ENCODE data around the gene KLF12.

The KLF12 gene

DNA sequence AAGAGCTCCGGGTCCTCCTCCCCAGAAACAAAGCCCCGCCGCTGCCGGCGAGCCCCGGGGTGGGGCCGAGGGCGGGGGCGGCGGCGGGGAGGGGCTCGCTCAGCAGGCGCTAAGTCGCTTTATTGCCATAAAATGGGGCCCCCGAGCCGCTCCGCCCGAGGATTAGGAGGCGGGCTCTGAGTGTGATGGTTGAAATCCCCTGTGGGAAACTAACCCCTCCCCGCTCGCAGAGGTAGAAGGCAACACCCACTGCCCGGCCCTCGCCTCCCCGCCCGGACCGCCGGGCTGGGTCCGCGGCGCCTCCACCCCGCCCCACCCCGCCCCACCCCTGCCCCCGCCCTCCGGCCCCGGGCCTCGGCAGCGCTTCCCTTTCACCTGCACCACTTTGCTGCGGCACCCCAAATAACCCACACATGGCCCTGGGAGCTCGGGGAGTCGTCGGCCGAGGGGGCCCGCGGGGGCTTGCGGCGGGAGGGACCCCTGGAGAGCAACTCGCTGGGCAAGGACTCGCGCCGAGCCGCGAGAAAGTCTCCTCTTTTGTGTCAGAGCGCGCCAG, at the start of gene KLF12:
KLF12 (minus strand) TSS at position 184 of the 556 bp plus-strand sequence.
- DNase-seq: peak; percentile 95

- DNase-seq: no peak
Measured at GRCh38 chr13:74182491-74182890, 48.3 kb upstream of the KLF12 start.

GRCh38 chr13:74174810-74175209, 40.6 kb upstream of the KLF12 start:
- DNase-seq: peak; percentile 7 to 10

- no peak for DNase-seq
Measured at GRCh38 chr13:74173822-74174221, 39.6 kb upstream of the KLF12 start.

GRCh38 chr13:74171641-74172040, 37.4 kb upstream of the KLF12 start:
- no peak for DNase-seq

DNA sequence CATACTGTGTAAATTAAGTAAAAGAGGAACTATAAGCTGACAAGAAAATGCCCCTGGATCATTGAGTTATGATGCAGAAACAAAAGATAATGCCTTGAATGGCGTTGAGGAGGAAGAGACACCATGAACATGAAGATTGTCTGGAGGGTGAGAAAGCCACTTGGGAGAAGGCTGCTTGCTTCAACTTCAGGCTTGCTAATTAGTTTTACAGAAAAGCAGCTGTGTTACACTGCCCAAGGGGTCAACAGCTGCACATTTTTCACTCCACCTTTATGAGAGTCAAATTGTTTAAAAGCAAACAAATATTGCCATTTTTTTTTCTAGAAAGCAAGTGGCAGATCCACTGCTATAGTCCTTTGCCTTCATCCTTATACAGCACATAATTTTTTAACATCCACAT, 35.5 kb upstream of the KLF12 start:
- DNase-seq: no peak

GRCh38 chr13:74168263-74168675, 34.1 kb upstream of the KLF12 start:
- DNase-seq: no peak

GRCh38 chr13:74166261-74167004, 32.2 kb upstream of the KLF12 start:
- no peak for DNase-seq

DNA sequence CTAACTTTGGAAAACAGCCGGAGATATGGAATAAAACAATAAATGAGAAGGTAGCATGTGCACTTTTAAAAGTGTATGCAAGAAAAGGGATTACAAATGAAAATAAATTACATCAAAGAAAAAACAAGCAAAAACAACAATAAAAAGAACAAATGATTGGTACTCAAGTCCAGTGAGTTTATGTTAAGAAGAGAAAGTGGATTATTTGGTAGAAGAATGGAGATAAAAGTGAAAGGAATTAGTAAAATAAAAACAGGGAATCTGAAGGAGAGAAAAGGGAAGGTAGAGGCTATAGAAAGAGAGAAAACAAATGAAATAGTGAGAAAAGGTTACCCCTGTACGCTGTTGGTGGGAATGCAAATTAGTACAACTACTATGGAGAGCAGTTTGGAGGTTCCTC, 28.6 kb upstream of the KLF12 start:
- DNase-seq: no peak

GRCh38 chr13:74162135-74162534, 27.9 kb upstream of the KLF12 start:
- no peak for DNase-seq

- no peak for DNase-seq
Measured at GRCh38 chr13:74158571-74159352, 24.6 kb upstream of the KLF12 start.

- no peak for DNase-seq
Measured at GRCh38 chr13:74158028-74158427, 23.8 kb upstream of the KLF12 start.

DNA sequence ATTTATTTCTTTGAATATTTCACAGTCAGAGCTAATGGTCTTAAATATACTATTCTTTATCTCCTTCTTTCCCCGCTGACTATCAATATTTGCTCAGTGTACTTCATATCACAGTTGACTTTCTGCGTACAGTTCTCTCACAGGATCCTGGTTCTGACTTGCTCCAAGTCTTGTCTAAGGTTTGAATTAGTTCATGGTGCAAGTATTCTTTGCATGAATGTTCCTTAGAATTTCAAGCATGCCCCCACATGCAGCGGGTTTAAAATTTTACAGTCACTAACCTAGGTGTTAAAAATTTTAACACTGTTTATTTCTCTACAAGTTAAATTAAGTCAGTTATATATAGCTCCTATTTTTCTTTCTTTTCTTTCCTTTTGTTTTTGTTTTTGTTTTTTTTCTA, 20.8 kb upstream of the KLF12 start:
- no peak for DNase-seq

DNA sequence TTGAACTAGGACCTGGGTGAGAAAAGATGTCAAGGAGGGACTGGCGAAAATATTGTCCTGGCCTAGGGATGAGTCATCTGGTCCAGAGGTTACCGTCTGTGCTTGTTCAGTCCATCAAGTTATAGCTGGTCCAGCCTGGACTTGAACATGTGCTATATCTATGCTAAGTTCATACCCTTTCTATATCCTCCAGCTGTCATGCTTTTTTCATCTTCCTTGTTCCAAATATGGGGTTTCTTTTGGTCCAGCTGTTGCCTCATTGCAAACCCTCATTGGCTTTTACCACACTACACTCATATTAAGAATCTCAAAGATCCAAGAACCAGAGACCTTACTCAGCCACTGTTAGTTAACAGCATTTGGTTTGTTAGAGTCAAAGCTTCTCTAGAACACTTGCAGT, 19.1 kb upstream of the KLF12 start:
- DNase-seq: no peak

- DNase-seq: no peak
Measured at GRCh38 chr13:74151859-74152258, 17.7 kb upstream of the KLF12 start.

GRCh38 chr13:74148352-74148751, 14.1 kb upstream of the KLF12 start:
- no peak for DNase-seq

GRCh38 chr13:74145249-74145975, 11.2 kb upstream of the KLF12 start:
- DNase-seq: no peak

DNA sequence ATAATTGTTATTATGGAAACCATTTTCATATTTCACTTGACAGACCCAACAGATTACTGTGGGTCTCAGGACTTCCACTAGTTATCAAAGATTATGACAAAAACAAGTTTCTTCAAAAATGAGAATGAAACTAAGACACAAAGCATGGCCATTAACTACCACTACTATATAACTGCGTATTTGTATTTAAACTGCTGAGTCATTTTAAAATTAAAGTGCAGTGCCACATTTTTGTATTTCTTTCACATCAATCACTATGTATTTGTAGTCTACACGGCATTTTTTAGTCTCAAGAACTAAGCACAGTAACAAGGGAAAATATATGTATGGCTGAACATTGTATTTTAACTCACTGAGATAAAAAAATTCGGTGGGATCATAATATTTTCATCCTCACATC, 10.1 kb upstream of the KLF12 start:
- DNase-seq: no peak

DNA sequence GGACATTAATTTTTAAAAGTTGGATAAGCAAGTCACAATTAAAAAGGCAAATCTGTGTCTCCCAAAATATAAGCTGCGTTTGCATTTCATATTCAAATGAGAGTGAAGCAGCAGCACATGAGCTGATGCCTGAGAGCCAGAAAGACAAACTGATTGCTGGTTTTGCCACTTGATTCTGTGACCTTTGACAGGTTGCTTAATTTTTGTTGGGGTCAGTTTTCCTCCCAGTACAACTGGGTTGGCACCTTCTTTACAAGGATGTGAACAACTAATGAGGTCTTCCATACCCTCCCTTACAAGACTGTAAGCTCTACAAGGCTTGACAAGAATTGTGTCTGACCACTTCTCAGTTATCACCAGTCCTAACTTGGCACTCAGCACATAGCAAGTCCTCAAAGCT, 8.1 kb upstream of the KLF12 start:
- DNase-seq: no peak

DNA sequence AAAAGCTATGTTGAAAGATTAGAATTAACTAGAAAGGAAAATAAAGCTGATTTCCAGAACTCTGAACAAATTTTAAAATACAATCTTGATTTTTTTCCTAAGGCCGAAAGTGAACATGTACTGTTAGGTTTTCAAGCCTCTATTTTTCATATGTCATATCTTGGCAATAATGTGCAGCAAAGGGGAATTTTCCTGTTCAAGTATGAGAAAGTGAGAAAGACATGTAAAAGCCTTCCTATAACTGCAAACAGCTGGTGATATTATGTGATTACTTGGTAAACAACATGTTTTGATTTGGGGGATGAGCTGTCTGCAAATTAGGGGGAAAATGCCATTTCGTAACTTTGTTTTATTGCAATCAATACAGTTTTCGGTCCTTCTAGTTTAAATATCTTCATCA, 4.0 kb upstream of the KLF12 start:
- DNase-seq: no peak

DNA sequence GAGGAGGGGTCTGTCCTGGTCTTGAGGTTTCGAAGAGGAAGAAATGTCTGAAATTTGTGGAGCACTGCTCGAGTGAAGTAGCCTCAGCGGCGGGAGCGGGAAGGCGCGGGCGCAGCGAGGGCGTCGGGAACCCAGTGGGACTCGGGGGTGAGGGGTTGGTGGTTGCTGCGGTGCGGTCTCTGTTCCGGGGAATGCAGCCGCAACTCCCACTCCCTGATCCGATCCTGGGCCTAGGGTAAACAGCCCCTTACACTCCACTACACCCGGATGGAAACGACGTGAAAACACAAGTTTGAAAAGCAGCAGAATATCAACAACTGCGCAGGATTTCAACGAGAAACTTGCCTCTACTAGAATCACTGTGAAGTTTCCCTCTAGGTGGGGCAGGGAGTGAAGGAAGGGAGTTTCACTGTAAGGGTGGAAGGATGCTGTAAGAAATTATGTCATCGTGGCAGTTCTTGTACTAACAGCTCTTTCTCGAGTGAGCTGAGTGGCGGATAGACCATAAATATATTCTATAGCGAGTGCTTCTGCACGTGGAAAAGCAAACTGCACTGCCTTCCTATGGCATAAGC, 2.0 kb upstream of the KLF12 start:
- peak; percentile 20 to 55 for DNase-seq

DNA sequence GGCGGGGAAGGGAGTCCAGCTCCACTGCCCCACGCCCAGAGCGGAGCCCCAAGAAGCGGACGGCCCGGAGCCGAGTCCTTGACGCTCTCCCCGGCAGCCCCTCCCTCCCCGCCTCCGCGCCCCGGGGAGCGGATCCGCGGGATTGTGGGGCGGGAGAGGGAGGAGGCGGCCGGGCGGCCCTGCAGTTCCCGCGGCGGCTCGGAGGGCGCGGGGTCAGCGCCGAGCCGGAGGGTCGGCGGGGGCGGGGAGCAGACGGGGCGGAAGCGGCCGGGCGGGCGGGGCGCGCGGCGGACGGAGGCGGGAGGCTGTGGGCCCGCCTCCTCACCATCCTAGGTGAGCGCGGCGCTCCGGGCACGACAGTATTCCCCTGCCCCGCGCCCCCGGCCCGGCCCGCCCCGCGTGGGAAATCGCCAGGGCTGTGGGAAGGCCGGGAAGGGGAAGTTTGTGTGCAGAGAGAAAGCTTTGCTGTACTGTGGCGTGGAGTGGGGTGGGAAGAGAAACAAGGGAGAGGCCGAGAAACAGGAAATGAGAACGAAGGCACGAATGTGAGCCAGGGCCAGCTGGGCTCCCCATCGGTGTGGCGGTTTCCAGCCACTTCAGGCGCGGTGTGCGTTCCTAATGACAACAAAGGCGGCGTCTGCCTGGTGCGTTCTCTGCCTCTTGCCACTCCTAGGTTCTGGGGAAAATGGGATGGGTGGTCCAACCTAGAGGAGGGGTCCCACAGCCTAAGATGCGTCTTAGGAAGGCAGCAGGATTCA, 1.3 kb upstream of the KLF12 start:
- peak; percentile 48 to 56 for DNase-seq

All from CD4-positive, alpha-beta T cell treated with Interleukin-1 beta for 1 hour (primary cell).